ENCODE results near the gene MPHOSPH10. TPM values are rescaled to one million over a fixed set of nuclear protein-coding genes. Genes with fewer than 3 reads are reported as not detected.
"Not testable (repeated sequence)": the region's sequence is repeated elsewhere in the genome, so short reads cannot be mapped to it uniquely, and the experiment has no call there.

Gene MPHOSPH10
- total and polyA plus RNA-seq, 2 donors (not counting 3 experiments of a cell fraction or from before 2014, with no cell fraction given): 4.4 to 38.8 TPM

- Histone ChIP-seq H4K20me1 (replicated peaks; ENCODE audit: control insufficient read depth, extremely low read depth, insufficient read depth, low read length) (no peaks in the 10 kb centered on the region), H2AFZ (ENCODE audit: low read depth, low read length) (no peak overlapping the region), H3K4me2 (ENCODE audit: insufficient read depth, low read length) (no peak overlapping the region), H3K4me3 (replicated peaks in 1 of 3; ENCODE audit: insufficient read depth in 1 of 3, low read depth in 1 of 3, low read length in 3 of 3) (no peak overlapping the region), H3K27me3 (ENCODE audit: control insufficient read depth in 2 of 2, insufficient read depth in 2 of 2, low read length in 2 of 2) (peaks cover 0 to 7% of the 10 kb centered on the region in 2 experiments), H3K4me1 (ENCODE audit: control insufficient read depth, extremely low read depth, insufficient read depth, low read length) (peaks cover 2% of the 10 kb centered on the region), H3K27ac (ENCODE audit: insufficient read depth, low read depth, low read length) (no peak overlapping the region), H3K79me2 (ENCODE audit: control insufficient read depth, insufficient read depth, low read length) (no peaks in the 10 kb centered on the region), H3K9ac (replicated peaks; ENCODE audit: extremely low read depth, insufficient read depth, low read length) (no peak overlapping the region), H3K9me3 (replicated peaks; ENCODE audit: control insufficient read depth, insufficient read depth, low read length) (no peaks in the 10 kb centered on the region), H3K9me1 (replicated peaks; ENCODE audit: control insufficient read depth, extremely low read depth, insufficient read depth, low read length) (no peaks in the 10 kb centered on the region), H3K36me3 (ENCODE audit: control insufficient read depth in 2 of 2, extremely low read depth in 1 of 2, insufficient read depth in 2 of 2, low read length in 2 of 2) (no peaks in the 10 kb centered on the region)
- no TSS peak for BruUV-seq (replicated peaks)
- FAIRE-seq (no peak), DNase-seq (ENCODE audit: low read depth, low spot score) (no peak)
- CTCF ChIA-PET: interaction anchor here (1.5 kb wide), 1 partner anchor 18 kb away, joined by 5 read pairs; no protein-coding TSS in a partner anchor
- no peak for TF ChIP-seq JUN (IDR thresholded peaks at IDR 0.05; ENCODE audit: borderline replicate concordance, insufficient read depth, insufficient read length, low read depth)
- no peak for TF ChIP-seq MAX (IDR thresholded peaks at IDR 0.05; ENCODE audit: insufficient read depth, insufficient read length)
- TF ChIP-seq EZH2 (IDR thresholded peaks at IDR 0.05; ENCODE audit: borderline replicate concordance, low read depth, low read length, severe bottlenecking): no peak
- dilution Hi-C loops (cut with MboI; ENCODE audit: extremely low pct_ligation_motif_present, low sequenced_read_pairs) (no loop called here), intact Hi-C loops (cut with micrococcal nuclease) (no loop called here)
- POLR2A ChIA-PET: no interaction called here
Observed at GRCh38 chr2:71173096-71173495, 42.7 kb downstream of the MPHOSPH10 start.

- ChIA-PET CTCF (interaction anchor here (2.2 kb wide), 1 partner anchor 74 kb away, joined by 7 read pairs; no protein-coding TSS in a partner anchor), POLR2A (no interaction called here)
- Histone ChIP-seq H3K4me2 (ENCODE audit: insufficient read depth, low read length) (no peak overlapping the region), H3K27me3 (ENCODE audit: control insufficient read depth in 2 of 2, insufficient read depth in 2 of 2, low read length in 2 of 2) (peaks cover 0 to 7% of the 10 kb centered on the region in 2 experiments), H3K79me2 (ENCODE audit: control insufficient read depth, insufficient read depth, low read length) (no peaks in the 10 kb centered on the region), H3K36me3 (ENCODE audit: control insufficient read depth in 2 of 2, extremely low read depth in 1 of 2, insufficient read depth in 2 of 2, low read length in 2 of 2) (no peaks in the 10 kb centered on the region), H3K9me1 (replicated peaks; ENCODE audit: control insufficient read depth, extremely low read depth, insufficient read depth, low read length) (no peaks in the 10 kb centered on the region), H2AFZ (ENCODE audit: low read depth, low read length) (no peak overlapping the region), H3K9ac (replicated peaks; ENCODE audit: extremely low read depth, insufficient read depth, low read length) (no peak overlapping the region), H3K4me3 (replicated peaks in 1 of 3; ENCODE audit: insufficient read depth in 1 of 3, low read depth in 1 of 3, low read length in 3 of 3) (no peak overlapping the region), H3K27ac (ENCODE audit: insufficient read depth, low read depth, low read length) (no peak overlapping the region), H3K9me3 (replicated peaks; ENCODE audit: control insufficient read depth, insufficient read depth, low read length) (no peaks in the 10 kb centered on the region), H4K20me1 (replicated peaks; ENCODE audit: control insufficient read depth, extremely low read depth, insufficient read depth, low read length) (no peaks in the 10 kb centered on the region), H3K4me1 (ENCODE audit: control insufficient read depth, extremely low read depth, insufficient read depth, low read length) (no peaks in the 10 kb centered on the region)
- dilution Hi-C loops (cut with MboI; ENCODE audit: extremely low pct_ligation_motif_present, low sequenced_read_pairs) (no loop called here), intact Hi-C loops (cut with micrococcal nuclease) (no loop called here)
- FAIRE-seq (no peak), DNase-seq (ENCODE audit: low read depth, low spot score) (no peak)
- no peak for TF ChIP-seq EZH2 (IDR thresholded peaks at IDR 0.05; ENCODE audit: borderline replicate concordance, low read depth, low read length, severe bottlenecking)
- no peak for TF ChIP-seq POLR2A (IDR thresholded peaks at IDR 0.05; ENCODE audit: low read depth, low read length)
- BruUV-seq (replicated peaks): no TSS peak
Observed at GRCh38 chr2:71174207-71174606, 43.8 kb downstream of the MPHOSPH10 start.

- intact Hi-C loops (cut with micrococcal nuclease); FAIRE-seq: not testable (repeated sequence)
Observed at GRCh38 chr2:71178836-71179235, 48.4 kb downstream of the MPHOSPH10 start.

More at GRCh38 chr2:71178836-71179235, 48.4 kb downstream of the MPHOSPH10 start:
- H3K27ac ChIP-seq (ENCODE audit: insufficient read depth, low read depth, low read length); DNase-seq (ENCODE audit: low read depth, low spot score); H3K9ac ChIP-seq (replicated peaks; ENCODE audit: extremely low read depth, insufficient read depth, low read length); H3K36me3 ChIP-seq (ENCODE audit: control insufficient read depth in 2 of 2, extremely low read depth in 1 of 2, insufficient read depth in 2 of 2, low read length in 2 of 2); H3K79me2 ChIP-seq (ENCODE audit: control insufficient read depth, insufficient read depth, low read length); H3K9me3 ChIP-seq (replicated peaks; ENCODE audit: control insufficient read depth, insufficient read depth, low read length); POLR2A ChIA-PET; dilution Hi-C loops (cut with MboI; ENCODE audit: extremely low pct_ligation_motif_present, low sequenced_read_pairs); CTCF ChIA-PET; H3K9me1 ChIP-seq (replicated peaks; ENCODE audit: control insufficient read depth, extremely low read depth, insufficient read depth, low read length); H2AFZ ChIP-seq (ENCODE audit: low read depth, low read length); H3K4me2 ChIP-seq (ENCODE audit: insufficient read depth, low read length); H3K4me3 ChIP-seq (replicated peaks in 1 of 3; ENCODE audit: insufficient read depth in 1 of 3, low read depth in 1 of 3, low read length in 3 of 3); BruUV-seq (replicated peaks); H4K20me1 ChIP-seq (replicated peaks; ENCODE audit: control insufficient read depth, extremely low read depth, insufficient read depth, low read length); H3K4me1 ChIP-seq (ENCODE audit: control insufficient read depth, extremely low read depth, insufficient read depth, low read length): not testable (repeated sequence)
- H3K27me3 ChIP-seq (ENCODE audit: control insufficient read depth in 2 of 2, insufficient read depth in 2 of 2, low read length in 2 of 2): peaks cover 2 to 14% of the 10 kb centered on the region in 2 experiments

Measured in endothelial cell of umbilical vein (primary cell).